NCI-H1417 (cell line): ENCODE measurements around the gene ACAT2.
"Not testable (repeated sequence)": the region's sequence is repeated elsewhere in the genome, so short reads cannot be mapped to it uniquely, and the experiment has no call there.

Experiments used
- DNase-seq, 3 experiments: peaks; one replicate each; lab custom pipeline; 2025; lab: John Stamatoyannopoulos, UW

ACAT2 gene

DNA sequence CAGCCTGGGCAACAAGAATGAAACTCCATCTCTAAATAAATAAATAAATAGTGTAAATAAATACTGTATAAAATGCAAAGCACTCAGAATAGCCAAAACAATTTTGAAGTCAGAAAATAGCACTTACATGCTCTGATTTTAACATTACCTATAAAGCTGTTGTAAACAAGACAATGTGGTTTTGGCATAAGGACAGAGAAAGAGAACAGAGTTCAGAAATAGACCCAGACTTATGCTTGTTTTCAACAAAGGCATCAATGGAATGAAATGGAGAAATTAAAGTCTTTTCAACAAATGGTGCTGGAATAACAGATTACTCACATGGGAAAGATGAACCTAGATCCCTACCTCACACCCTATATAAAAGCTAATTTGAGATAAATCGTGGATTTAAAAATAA, 10.4 kb downstream of the ACAT2 start:
- no peak for DNase-seq

DNA sequence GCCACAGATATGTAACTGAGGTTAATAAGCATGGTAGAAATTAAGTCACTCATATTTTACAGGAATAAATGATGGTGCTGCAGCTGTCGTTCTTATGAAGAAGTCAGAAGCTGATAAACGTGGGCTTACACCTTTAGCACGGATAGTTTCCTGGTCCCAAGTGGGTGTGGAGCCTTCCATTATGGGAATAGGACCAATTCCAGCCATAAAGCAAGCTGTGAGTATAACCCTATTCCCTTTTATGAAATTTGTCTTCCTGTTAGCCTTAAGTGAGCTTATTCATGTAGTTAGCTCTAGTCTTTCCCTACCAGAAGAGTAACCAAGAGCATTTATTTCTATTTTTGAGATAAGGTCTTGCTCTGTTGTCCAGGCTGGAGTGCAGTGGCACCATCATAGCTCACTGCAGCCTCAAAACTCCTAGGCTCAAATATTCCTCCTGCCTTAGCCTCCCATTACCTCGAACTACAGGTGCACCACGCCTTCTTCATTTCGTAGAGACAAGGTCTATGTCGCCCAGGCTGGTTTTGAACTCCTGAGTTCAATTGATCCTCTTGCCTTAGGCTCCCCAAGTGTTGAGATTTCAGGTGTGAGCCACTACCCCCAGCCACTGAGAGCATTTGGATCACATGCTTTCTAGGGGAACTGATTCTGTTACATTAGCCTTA, 15.5 kb downstream of the ACAT2 start:
- peak in 1 of 3 experiments; percentile 39 for DNase-seq

DNA sequence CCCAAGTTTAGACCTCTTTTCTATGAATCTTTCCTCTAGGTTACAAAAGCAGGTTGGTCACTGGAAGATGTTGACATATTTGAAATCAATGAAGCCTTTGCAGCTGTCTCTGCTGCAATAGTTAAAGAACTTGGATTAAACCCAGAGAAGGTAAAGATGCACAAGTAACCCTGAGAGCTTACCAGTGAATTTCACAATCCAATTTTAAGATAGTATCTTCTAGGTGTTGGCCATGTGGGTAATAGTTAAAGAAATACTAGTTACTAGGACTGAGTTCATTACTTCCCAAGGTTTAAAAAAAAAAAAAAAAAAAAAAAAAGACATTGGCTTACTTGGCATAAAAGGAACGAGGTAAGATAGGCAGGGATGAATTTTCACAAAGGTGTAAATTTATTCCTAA, 16.3 kb downstream of the ACAT2 start:
- peak in 1 of 3 experiments; percentile 31 for DNase-seq

DNA sequence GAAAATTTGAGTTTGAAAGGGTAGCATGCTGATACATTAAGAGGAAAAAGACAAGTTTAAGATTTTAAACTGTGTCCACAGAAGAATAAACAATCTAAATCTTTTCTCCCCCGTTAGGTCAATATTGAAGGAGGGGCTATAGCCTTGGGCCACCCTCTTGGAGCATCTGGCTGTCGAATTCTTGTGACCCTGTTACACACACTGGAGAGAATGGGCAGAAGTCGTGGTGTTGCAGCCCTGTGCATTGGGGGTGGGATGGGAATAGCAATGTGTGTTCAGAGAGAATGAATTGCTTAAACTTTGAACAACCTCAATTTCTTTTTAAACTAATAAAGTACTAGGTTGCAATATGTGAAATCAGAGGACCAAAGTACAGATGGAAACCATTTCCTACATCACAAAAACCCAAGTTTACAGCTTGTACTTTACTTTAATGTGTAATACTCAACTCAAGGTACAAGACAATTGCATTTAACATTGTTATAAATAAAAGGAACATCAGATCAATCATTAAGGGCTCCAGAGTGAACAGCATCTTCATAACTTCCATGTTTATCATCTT, 16.8 kb downstream of the ACAT2 start:
- peak in 1 of 3 experiments; percentile 46 for DNase-seq

DNA sequence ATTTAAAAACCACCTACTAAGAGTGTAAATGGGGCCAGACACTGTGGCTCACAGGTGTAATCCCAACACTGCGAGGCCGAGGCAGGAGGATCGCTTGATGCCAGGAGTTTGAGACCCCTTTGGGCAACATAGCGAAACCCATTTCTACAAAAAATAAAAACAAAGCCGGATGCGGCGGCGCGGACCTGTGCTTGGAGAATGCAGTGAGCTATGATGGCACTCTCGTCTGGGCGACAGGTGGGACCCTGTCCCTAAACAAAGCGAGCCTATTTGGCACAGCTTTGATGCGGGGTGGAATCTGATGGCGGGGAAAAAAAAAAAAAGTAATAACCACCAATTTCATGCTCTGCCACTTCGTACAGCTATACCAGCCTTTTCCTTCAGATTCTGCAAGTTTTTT, 26.4 kb downstream of the ACAT2 start:
- DNase-seq = no peak

DNA sequence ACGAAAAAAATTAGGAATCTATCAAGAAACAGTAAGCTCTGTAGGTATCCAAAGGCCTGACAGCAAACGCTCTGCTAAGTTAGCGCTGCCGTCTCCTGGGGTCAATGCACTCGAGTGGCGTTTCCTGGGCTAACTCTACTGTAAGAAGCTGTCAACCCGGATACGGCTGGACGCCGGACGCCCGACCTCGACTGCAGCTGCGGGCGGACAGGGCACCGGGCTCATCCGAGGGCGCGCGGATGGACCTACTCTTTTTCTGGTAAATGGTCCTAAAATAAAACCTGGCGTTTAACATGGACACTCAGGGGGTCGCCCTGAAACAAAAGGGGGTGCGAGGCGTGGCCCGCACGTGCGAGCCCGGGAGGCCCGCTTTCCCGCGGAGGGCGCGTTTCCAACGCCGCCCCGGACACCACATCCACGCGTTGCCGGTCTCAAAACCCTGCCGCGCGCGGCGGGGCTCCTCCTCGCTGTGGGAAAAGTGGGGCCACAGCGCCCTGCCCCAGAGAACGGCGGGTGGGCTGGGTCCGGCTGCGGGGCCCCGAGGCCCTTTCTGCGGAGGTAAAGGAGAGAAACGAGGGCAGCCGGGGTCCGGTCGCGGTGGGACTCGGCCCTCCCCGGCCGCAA, 27.0 kb downstream of the ACAT2 start:
- peak in 2 of 3 experiments; percentile 44 to 59 for DNase-seq

DNA sequence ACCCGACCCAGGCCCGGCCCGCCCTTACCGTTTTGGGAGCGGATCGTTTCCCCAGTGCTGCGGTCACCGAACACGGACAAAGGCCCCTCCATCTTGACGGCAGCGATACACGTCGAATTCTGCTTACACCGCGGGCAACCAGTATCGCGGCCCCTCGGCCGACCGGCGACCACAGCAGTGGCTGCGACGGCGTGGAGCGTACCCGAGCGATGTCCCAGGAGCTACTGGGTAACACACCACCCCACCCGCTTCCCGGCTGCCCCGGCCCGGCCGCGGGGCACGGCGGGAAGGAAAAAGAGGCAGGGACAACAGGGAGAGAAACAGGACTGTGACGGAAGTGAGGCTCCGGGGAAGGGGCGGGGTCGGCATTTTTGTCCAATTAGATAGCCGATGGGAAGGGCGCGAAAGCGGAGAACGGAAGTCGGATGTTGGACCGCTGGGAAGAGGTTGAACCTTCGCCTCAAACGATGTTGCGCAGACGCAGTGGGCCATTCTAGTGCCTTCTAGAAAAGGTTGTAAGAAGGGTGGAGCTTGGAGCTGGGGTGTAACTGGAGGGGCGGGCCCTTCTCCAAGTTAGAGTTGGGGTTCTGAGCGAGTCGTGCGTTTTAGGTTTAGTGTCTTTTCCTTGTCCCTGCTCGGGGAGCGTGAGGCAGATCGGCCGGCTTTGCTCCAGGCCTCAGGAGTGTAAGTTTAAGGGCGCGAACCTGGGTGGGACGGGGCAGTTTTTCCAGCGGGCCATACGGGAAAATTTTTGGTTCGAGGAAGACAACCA, 27.7 kb downstream of the ACAT2 start, which contains the start of gene TCP1:
Gene TCP1 (minus strand): TSS at position 226 of the 772 bp plus-strand sequence. CDS start 134 bp downstream, at position 92.
- DNase-seq = peak; percentile 99 to 100 (median 100)

DNA sequence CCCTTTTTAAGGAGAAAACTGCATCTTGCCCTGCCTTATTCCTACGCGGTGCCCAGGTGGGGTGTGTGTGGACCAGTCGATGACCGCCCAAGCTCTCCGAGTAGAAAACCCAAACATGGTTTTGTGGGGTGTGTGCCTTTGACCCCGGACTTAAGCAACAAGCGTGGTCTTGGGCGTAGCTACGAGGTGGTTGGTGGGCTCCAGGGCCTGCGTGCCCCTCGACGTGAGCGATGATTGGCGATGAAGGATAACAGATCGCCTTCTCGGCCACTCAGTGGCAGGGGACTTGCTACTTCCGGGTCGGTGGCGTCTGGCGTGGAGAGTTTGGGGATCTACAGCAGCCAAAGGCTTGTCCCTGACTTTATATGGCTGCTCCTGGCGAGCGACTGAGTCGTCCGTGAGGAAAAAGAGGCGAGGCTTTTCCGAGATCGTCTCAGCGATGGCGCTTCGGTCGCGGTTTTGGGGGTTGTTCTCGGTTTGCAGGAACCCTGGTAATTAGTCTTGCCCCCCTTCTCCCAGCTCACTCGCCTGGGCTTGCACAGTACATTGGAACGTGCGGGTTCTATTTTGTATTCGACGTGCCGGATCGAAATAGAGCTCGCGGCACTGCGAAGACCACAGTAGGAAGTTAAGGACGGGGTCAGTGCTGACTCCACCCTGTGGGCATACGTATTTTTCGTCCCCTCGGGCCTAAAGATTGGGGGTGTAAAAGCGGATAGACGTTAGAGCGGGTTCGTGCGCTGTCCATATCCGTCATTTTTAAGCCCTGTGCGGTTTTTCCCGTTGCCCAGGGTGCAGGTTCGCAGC, 28.5 kb downstream of the ACAT2 start, which contains the start of gene MRPL18:
Gene MRPL18 (plus strand): TSS at position 319 of the 807 bp plus-strand sequence. CDS start 121 bp downstream, at position 440.
- DNase-seq = peak; percentile 94 to 99 (median 98)

DNA sequence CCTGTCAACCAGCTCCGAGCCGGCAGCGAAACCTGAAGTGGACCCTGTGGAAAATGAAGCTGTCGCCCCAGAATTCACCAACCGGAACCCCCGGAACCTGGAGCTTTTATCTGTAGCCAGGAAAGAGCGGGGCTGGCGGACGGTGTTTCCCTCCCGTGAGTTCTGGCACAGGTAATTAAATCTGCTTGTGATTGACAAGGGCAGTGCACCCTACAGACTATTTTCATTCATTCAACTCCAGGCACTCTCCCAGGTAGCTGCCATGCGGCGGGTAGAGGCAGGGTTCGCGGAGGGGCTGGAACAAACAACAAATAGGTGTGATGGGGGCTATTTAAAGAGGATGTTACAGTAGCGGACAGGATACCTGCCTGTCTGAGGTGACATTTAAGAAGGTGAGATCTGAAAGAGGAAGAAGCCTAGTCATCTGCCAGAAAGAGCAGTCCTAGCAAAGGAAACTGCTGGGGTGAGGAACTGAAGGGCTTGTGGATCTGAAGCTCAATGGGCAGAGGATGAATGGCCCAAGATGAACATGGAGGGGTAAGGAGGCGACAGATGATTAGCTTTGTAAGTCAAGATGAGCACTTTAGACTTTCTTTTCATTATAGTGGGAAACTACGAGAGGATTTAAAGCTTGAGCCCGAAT, 29.2 kb downstream of the ACAT2 start:
- DNase-seq = peak in 2 of 3 experiments; percentile 5 to 73

DNA sequence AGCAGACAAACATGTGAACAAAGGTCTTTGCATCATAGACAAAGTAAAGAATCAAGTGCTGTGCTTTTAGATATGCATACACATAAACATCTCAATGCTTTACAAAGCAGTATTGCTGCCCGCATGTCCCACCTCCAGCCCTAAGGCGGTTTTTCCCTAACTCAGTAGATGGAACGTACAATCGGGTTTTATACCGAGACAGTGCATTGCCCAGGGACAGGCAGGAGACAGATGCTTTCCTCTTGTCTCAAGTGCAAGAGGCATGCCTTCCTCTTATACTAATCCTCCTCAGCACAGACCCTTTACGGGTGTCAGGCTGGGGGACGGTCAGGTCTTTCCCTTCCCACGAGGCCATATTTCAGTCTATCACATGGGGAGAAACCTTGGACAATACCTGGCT, 33.1 kb downstream of the ACAT2 start:
- not testable (repeated sequence) for DNase-seq

DNA sequence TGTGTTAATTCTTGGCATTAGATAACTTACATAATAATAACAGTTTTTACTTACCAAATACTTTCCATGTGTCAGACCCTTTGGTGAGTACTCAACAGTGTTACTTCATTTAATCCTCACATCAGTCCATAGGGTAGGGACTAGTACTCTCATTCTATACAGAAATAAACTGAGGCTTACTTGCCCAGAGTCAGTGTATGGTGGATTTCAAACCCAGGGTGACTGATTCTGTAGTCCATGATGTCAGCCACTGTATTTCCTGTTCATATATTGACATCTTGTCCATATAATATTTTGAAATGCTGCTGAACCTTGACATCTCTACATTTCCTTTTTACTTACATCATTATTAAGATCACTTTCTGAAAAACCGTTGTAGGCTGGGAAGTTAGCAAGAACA, 35.7 kb downstream of the ACAT2 start:
- DNase-seq = no peak

DNA sequence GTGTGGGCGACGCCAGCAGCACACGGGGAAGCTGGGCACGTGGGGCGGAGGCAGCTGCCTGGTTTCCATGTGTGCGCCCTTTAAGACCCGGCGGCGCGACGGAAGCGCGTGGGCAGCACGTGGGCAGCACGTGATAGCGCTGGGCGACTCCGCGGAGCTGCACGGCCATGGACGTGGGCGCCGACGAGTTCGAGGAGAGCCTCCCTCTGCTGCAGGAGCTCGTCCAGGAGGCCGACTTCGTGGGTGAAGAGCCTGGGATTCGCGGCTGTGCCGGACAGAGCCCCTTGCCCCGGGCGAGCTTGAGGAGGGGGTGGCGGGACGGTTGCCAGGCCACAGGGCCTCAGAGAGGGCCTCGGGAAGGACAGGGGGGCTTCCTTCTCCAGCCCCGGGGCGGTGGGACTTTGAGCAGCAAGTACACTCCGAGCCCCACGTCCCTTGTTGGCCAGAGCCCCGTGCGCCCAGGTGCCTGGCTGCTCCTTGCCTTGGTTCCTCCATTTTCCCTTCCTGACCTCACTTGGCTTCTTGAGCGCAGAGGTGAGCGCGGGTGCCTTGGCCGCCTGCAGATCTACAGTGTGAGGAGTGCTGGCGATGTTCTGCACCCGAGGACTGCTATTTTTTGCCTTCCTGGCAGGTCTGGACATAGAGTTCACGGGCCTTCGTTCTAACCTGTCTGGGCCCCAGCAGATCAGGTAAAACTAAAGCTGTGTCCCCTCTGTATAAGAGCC, 38.5 kb downstream of the ACAT2 start, which contains the start of gene PNLDC1:
Gene PNLDC1 (plus strand): TSS at position 136 of the 725 bp plus-strand sequence. CDS start 32 bp downstream, at position 168.
- DNase-seq = no peak

DNA sequence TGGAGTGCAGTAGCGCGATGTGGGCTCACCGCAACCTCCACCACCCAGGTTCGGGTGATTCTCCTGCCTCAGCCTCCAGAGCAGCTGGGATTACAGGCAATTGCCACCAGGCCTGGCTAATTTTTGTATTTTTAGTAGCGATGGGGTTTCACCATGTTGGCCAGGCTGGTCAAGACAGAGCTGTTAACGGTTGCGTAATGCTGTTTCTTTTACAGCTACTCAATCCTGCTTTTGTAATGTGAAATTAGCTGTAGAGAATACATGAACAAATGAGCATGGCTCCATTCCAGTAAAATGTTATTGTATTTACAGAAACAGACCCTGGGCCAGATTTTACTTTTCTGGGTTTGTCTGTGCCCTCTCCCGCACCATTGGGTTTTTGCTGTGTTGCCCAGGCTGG, 40.1 kb downstream of the ACAT2 start:
- no peak for DNase-seq

DNA sequence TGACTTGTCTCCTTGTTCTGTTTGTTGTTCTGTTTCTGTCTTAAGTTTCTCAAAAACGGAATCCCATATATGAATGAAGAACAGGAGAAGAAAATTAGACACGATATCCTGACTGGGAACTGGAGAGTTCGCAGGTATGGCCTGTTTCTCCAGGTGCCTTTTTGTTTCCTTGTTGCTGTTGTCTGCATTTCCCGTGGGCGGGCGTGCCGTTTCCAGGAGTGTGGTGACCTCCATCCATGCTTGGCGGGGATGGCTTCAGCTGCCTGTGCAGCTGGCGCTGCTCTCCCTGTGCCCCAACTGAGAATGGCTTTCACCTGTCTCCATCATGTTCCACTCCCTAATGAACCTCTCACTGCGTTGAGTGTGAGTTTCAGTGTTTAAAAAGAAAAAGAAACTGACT, 42.7 kb downstream of the ACAT2 start:
- DNase-seq = no peak

DNA sequence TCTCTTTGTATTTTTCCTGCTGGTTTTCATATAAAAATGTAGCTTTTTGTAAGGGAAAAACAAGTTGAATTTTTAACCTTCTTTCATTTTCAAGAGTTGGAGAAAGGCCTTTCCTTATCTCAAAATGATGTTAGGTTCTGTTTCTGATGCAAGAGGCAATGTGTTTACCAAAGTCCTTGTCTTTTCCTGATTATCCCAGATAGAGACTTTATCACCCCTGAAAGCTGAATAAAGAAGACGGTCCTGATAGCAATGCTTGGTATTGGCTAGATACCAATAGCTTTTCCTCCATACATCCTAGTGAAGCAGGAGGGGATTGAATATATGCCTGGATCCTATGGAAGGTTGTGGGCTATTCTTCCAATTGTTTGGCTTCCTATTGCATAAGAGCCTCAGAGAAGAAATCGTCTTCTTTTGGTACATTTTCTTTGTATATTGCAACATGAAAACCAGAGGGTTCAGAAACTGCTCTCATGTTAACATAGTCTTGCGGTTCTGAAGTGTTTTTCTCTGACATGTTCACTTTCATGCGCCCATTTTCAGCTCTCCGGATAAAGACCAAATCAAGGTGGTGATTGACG, 43.7 kb downstream of the ACAT2 start:
- no peak for DNase-seq

DNA sequence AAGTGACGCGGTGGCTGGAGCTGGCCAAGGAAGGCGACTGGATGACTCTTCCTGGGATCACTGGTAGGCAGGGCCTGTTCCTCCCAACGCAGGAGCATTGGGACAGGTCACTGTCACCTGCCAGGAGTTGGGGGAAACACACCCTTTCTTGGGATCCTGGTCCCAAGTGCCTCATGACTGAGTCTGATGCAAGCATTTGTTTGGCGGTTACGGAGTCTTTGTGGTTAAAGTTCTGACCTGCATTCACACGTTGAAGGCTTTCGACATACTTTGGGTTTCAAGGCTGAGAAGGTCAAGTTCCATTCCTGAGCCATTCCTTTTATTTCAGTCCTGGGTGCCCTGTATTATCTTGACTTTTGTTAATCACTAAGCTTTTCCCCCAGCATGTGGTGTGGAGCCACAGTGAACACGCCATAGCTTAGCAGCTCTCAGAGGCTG, 44.2 kb downstream of the ACAT2 start:
- no peak for DNase-seq

DNA sequence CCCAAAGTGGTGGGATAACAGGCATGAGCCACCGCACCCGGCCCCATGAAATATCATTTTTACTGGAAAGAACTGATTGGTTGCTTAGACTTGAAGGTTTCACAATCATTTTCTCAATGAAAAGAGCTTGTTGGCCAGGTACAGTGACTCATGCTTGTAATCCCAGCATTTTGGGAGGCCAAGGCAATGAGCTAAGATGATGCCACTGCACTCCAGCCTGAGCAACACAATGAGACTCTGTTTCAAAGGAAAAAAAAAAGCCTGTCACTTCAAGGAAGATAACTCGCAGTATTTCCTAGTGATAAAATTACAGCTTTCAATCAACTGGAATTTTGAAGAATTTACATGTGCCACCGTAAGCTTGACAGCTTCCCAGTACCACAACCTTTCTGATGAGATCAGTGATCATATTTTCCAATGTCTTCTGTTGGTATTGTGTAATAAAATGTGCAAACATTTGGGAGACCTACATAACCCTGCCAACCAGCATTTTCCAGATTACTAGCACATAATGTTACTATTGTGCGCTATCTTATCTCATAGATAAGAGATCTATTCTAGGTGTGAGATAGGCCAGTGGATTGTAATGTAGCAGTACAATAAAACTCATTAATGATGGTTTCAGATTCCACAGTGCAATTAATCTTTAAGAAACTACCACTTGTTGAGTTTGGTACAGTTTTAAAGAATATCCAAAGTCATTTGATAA, 45.5 kb downstream of the ACAT2 start:
- no peak for DNase-seq

DNA sequence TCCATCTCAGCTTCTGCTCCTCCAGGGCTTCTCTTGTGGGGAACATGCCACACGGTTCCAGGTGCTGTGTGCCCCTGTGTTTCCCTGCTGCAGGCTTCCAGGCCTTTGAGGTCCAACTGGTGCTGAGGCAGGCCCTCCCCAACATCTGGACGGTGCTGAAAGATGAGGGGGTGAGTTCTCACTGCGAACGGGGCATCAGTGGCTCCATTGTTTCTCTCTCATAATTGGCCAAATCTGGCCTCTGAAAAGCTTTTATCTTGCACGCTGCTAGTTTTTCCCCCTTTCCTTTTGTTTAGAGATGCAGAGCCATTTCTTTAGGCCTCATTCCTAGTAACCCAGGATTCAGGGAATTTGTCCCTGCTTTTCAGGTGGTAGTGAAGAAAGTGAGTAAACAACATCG, 46.8 kb downstream of the ACAT2 start:
- DNase-seq = no peak

DNA sequence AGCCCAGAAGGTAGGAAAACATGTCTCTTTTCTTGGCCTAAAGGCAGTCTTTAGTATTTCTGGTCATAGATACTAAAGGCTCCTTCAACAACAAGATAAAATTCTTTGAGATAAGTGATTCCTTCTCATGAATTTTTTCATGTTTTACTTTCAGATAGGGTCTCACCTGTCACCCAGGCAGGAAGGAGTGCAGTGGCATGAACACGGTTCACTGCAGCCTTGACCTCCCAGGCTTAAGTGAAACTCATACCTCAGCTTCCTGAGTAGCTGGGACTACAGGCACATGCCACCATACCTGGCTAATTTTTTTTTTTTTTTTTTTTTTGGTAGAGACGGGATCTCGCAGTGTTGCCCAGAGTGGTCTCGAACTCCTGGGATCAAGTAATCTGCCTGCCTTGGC, 47.3 kb downstream of the ACAT2 start:
- no peak for DNase-seq
